Tibial nerve (tissue), 3 donors: ENCODE data around the gene CAV1.

Experiments
- POLR2A ChIP-seq, 2 donors: fragments of 450-650 bp; IDR thresholded peaks; one replicate each; pipeline ENCODE4 v1.6.1; 2017; ENCODE audit warnings: antibody characterized with exemption in 2 of 2, mild to moderate bottlenecking in 2 of 2, moderate library complexity in 2 of 2
- TF ChIP-seq, protein P1 (sequence below), 5 experiments: fragments of 200-600 bp in 3 of 5; fragments of 450-650 bp in 2 of 5; sonication (generic) in 3 of 5; IDR thresholded peaks; one replicate each; pipeline ENCODE4 v1.5.1; 2016 to 2019; ENCODE audit warnings: antibody characterized with exemption in 5 of 5, mild to moderate bottlenecking in 3 of 5, moderate library complexity in 2 of 5

DNA sequence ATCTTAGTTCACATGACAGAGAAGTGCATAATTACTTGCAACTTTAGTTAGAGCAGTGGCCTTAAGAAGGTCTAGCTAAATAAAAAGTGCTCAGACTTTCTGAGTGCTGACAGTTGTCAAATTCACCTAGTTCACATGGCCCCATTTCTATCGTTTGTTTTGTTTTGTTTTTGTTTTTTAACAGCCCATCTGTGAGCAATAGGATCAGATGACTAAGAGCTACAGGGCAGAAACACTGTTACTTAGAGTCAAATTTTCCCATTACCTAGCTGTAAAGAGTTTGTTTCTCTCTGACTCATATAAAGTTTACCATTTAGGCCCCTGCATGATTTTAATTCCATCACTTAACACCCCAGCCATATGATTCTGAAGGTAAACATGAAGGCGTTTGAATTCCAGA, 18.8 kb downstream of the CAV1 start:
- no peak for TF ChIP-seq POLR2A (IDR thresholded peaks at IDR 0.05)
- TF ChIP-seq, protein P1, sequence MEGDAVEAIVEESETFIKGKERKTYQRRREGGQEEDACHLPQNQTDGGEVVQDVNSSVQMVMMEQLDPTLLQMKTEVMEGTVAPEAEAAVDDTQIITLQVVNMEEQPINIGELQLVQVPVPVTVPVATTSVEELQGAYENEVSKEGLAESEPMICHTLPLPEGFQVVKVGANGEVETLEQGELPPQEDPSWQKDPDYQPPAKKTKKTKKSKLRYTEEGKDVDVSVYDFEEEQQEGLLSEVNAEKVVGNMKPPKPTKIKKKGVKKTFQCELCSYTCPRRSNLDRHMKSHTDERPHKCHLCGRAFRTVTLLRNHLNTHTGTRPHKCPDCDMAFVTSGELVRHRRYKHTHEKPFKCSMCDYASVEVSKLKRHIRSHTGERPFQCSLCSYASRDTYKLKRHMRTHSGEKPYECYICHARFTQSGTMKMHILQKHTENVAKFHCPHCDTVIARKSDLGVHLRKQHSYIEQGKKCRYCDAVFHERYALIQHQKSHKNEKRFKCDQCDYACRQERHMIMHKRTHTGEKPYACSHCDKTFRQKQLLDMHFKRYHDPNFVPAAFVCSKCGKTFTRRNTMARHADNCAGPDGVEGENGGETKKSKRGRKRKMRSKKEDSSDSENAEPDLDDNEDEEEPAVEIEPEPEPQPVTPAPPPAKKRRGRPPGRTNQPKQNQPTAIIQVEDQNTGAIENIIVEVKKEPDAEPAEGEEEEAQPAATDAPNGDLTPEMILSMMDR (IDR thresholded peaks at IDR 0.05), result no peak
